Suprapubic skin (tissue), 4 donors: ENCODE data around the gene DMRT1. TPM values are rescaled to one million over a fixed set of nuclear protein-coding genes. Genes with fewer than 3 reads are reported as not detected.

Source experiments
- DNase-seq, 2 donors: peaks; one replicate each; pipeline ENCODE4 v3.0.0-alpha.2; 2019; ENCODE audit warnings: low spot score in 2 of 2
- H3K27ac ChIP-seq: fragments of 200-600 bp; sonication (generic); one replicate; pipeline ENCODE4 v1.5.1; 2019
- H3K27me3 ChIP-seq: fragments of 200-600 bp; sonication (generic); one replicate; pipeline ENCODE4 v1.5.1; 2019
- H3K36me3 ChIP-seq: fragments of 200-600 bp; sonication (generic); one replicate; pipeline ENCODE4 v1.5.1; 2019
- H3K4me1 ChIP-seq: fragments of 200-600 bp; sonication (generic); one replicate; pipeline ENCODE4 v1.5.1; 2019
- H3K4me3 ChIP-seq: fragments of 200-600 bp; sonication (generic); one replicate; pipeline ENCODE4 v1.5.1; 2019; ENCODE audit warnings: mild to moderate bottlenecking
- H3K9me3 ChIP-seq: fragments of 200-600 bp; sonication (generic); one replicate; pipeline ENCODE4 v1.5.1; 2019
- EP300 ChIP-seq: sonication (generic); formaldehyde crosslinking; IDR thresholded peaks from one replicate; pipeline ENCODE4 v1.6.1; 2017; ENCODE audit warnings: antibody characterized with exemption
- POLR2A ChIP-seq, 2 donors: fragments of 450-650 bp; IDR thresholded peaks; one replicate each; pipeline ENCODE4 v1.6.1; 2017; ENCODE audit warnings: antibody characterized with exemption in 2 of 2, mild to moderate bottlenecking in 2 of 2, moderate library complexity in 2 of 2
- POLR2AphosphoS5 ChIP-seq, 3 donors: sonication (generic); formaldehyde crosslinking; IDR thresholded peaks; one replicate each; pipeline ENCODE4 v1.6.1; 2017; ENCODE audit warnings: antibody characterized with exemption in 3 of 3
- WGBS: methylation state at CpG from one replicate; pipeline ENCODE4 v1.1.5; 2018; 5-methylcytosine and 5-hydroxymethylcytosine counted together
- total RNA-seq, 4 donors: library from RNA; depleted of rRNA; stranded (reverse); fragments of >200 nt; gene quantifications; one replicate each; pipeline ENCODE4 v1.1.0, GENCODE V29; 2016
- TF ChIP-seq, protein P1 (sequence below), 2 donors: fragments of 200-600 bp in 1 of 2; fragments of 450-650 bp in 1 of 2; sonication (generic) in 1 of 2; IDR thresholded peaks; one replicate each; pipeline ENCODE4 v1.5.1; 2016 to 2019; ENCODE audit warnings: antibody characterized with exemption in 2 of 2, mild to moderate bottlenecking in 1 of 2, moderate library complexity in 1 of 2

The DMRT1 gene
- total RNA-seq, 4 donors from 2014 or later: not detected

DNA sequence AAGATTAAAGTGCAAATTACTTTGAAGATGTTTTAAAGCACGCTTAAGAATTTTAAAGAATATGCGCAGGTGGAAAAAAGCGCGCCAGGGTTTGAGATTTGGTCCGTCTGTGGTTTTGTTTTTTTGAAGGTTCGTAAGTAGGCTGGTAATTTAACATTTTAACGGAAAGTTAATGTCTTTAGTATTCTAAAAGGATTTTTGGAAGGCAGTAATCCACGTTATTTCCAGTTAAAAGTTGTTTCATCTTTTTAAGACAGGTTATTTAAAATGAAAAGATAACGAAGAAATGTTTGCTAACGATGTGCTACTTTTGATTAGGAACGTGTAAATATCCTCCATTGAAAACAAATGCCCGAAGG lies 1.9 kb downstream of the DMRT1 start:
- Histone ChIP-seq H3K9me3 (no peaks in the 10 kb centered on the region), H3K27ac (no peak overlapping the region), H3K36me3 (no peaks in the 10 kb centered on the region), H3K4me1 (peaks cover 20% of the 10 kb centered on the region), H3K4me3 (no peak overlapping the region), H3K27me3 (peaks cover 80% of the 10 kb centered on the region)
- 25% methylated on average over 12 of the region's 12 CpGs for WGBS
- TF ChIP-seq POLR2A (IDR thresholded peaks at IDR 0.05) (no peak), POLR2AphosphoS5 (IDR thresholded peaks at IDR 0.05) (no peak), EP300 (no peak)
- TF ChIP-seq, protein P1, sequence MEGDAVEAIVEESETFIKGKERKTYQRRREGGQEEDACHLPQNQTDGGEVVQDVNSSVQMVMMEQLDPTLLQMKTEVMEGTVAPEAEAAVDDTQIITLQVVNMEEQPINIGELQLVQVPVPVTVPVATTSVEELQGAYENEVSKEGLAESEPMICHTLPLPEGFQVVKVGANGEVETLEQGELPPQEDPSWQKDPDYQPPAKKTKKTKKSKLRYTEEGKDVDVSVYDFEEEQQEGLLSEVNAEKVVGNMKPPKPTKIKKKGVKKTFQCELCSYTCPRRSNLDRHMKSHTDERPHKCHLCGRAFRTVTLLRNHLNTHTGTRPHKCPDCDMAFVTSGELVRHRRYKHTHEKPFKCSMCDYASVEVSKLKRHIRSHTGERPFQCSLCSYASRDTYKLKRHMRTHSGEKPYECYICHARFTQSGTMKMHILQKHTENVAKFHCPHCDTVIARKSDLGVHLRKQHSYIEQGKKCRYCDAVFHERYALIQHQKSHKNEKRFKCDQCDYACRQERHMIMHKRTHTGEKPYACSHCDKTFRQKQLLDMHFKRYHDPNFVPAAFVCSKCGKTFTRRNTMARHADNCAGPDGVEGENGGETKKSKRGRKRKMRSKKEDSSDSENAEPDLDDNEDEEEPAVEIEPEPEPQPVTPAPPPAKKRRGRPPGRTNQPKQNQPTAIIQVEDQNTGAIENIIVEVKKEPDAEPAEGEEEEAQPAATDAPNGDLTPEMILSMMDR (IDR thresholded peaks at IDR 0.05): no peak
- DNase-seq: no peak

GRCh38 chr9:846852-847251 lies 5.4 kb downstream of the DMRT1 start:
- Histone ChIP-seq H3K9me3 (no peaks in the 10 kb centered on the region), H3K4me3 (no peak overlapping the region), H3K27ac (no peak overlapping the region), H3K36me3 (no peaks in the 10 kb centered on the region), H3K27me3 (peaks cover 59% of the 10 kb centered on the region), H3K4me1 (peaks cover 13% of the 10 kb centered on the region)
- no peak for DNase-seq
- TF ChIP-seq POLR2A (IDR thresholded peaks at IDR 0.05) (no peak), POLR2AphosphoS5 (IDR thresholded peaks at IDR 0.05) (no peak), EP300 (no peak)
- TF ChIP-seq, protein P1 (IDR thresholded peaks at IDR 0.05): no peak
- WGBS: 63% methylated on average over 3 of the region's 7 CpGs

GRCh38 chr9:847505-847904 lies 6.0 kb downstream of the DMRT1 start:
- no peak for DNase-seq
- Histone ChIP-seq H3K9me3 (no peaks in the 10 kb centered on the region), H3K27me3 (peaks cover 53% of the 10 kb centered on the region), H3K36me3 (no peaks in the 10 kb centered on the region), H3K4me3 (no peak overlapping the region), H3K4me1 (peaks cover 8% of the 10 kb centered on the region), H3K27ac (no peak overlapping the region)
- WGBS: 77% methylated on average over 6 of the region's 6 CpGs
- TF ChIP-seq POLR2AphosphoS5 (IDR thresholded peaks at IDR 0.05): no peak
- TF ChIP-seq POLR2A (IDR thresholded peaks at IDR 0.05): no peak
- TF ChIP-seq EP300: no peak
- TF ChIP-seq, protein P1 (IDR thresholded peaks at IDR 0.05): no peak

DNA sequence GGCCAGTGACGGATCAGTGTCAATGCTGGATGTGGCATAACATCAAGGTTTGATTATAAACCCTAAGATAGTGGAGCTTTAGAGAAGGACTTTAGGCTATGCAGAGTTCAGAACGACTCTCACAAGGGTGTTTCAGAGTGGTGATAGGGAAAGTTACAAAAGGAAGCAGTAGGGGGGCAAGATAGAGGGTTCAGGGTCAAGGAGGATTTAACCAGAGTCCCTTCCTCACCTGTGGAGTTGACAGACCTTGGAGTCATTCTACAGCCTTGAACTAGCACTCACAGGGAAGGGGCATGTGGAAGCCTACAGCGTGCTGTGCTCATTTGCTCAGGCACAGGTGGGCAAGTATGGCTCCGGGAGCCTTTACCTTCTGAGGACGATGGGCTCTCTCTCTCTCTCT lies 7.9 kb downstream of the DMRT1 start:
- TF ChIP-seq, protein P1 (IDR thresholded peaks at IDR 0.05): no peak
- no peak for TF ChIP-seq EP300
- TF ChIP-seq POLR2AphosphoS5 (IDR thresholded peaks at IDR 0.05): no peak
- TF ChIP-seq POLR2A (IDR thresholded peaks at IDR 0.05): no peak
- Histone ChIP-seq H3K27me3 (peaks cover 40% of the 10 kb centered on the region), H3K4me1 (no peaks in the 10 kb centered on the region), H3K4me3 (no peak overlapping the region), H3K9me3 (no peaks in the 10 kb centered on the region), H3K27ac (no peak overlapping the region), H3K36me3 (no peaks in the 10 kb centered on the region)
- 82% methylated on average over 5 of the region's 5 CpGs for WGBS
- DNase-seq: no peak

GRCh38 chr9:852539-852938 lies 11.0 kb downstream of the DMRT1 start:
- Histone ChIP-seq H3K9me3 (no peaks in the 10 kb centered on the region), H3K4me3 (no peak overlapping the region), H3K36me3 (no peaks in the 10 kb centered on the region), H3K27ac (no peak overlapping the region), H3K4me1 (no peaks in the 10 kb centered on the region), H3K27me3 (peaks cover 9% of the 10 kb centered on the region)
- DNase-seq: no peak
- whole genome bisulfite sequencing: 39% methylated on average over 4 of the region's 4 CpGs
- TF ChIP-seq POLR2A (IDR thresholded peaks at IDR 0.05) (no peak), EP300 (no peak), POLR2AphosphoS5 (IDR thresholded peaks at IDR 0.05) (no peak)
- TF ChIP-seq, protein P1 (IDR thresholded peaks at IDR 0.05): no peak
